SK-N-SH treated with all-trans-retinoic acid at 6 μM for 48 hours (cell line): ENCODE data around the gene KLHL29.

ENCODE experiments used
- ATAC-seq: fragments of 200-7000 bp; cut with Tn5 transposase; 3 replicates; pipeline ENCODE4 v1.9.1; 2020; ENCODE audit warnings: mild to moderate bottlenecking, moderate library complexity
- BACH2 ChIP-seq: fragments of 250-450 bp; sonication (Bioruptor Pico); IDR thresholded peaks from 2 replicates; pipeline ENCODE4 v1.9.0; 2021; ENCODE audit warnings: mild to moderate bottlenecking, borderline replicate concordance
- CREB5 ChIP-seq: fragments of 250-450 bp; sonication (Bioruptor Pico); IDR thresholded peaks from 2 replicates; pipeline ENCODE4 v1.5.1; 2020; ENCODE audit warnings: low read depth, mild to moderate bottlenecking, moderate library complexity
- CSDC2 ChIP-seq: fragments of 250-450 bp; sonication (Bioruptor Pico); IDR thresholded peaks from 2 replicates; pipeline ENCODE4 v1.5.0; 2020; ENCODE audit warnings: mild to moderate bottlenecking, moderate library complexity
- CSRNP3 ChIP-seq: fragments of 250-450 bp; sonication (Bioruptor Pico); IDR thresholded peaks from 2 replicates; pipeline ENCODE4 v1.5.1; 2021; ENCODE audit warnings: mild to moderate bottlenecking, moderate library complexity
- GLIS3 ChIP-seq: fragments of 250-450 bp; sonication (Bioruptor Pico); IDR thresholded peaks from 2 replicates; pipeline ENCODE4 v1.5.0; 2020; ENCODE audit warnings: mild to moderate bottlenecking, moderate library complexity
- ISL1 ChIP-seq: fragments of 250-450 bp; sonication (Bioruptor Pico); IDR thresholded peaks from 2 replicates; pipeline ENCODE4 v2.1.2; 2022; ENCODE audit warnings: mild to moderate bottlenecking, moderate library complexity
- OSR1 ChIP-seq: fragments of 250-450 bp; sonication (Bioruptor Pico); IDR thresholded peaks from 2 replicates; pipeline ENCODE4 v1.8.0; 2022; ENCODE audit warnings: moderate library complexity, mild to moderate bottlenecking, inconsistent platforms
- PATZ1 ChIP-seq: fragments of 250-450 bp; sonication (Bioruptor Pico); IDR thresholded peaks from 2 replicates; pipeline ENCODE4 v1.8.0; 2020; ENCODE audit warnings: mild to moderate bottlenecking, moderate library complexity, borderline replicate concordance
- RARB ChIP-seq: fragments of 250-450 bp; sonication (Bioruptor Pico); IDR thresholded peaks from 2 replicates; pipeline ENCODE4 v1.8.0; 2021; ENCODE audit warnings: mild to moderate bottlenecking, moderate library complexity
- SNAI2 ChIP-seq: fragments of 250-450 bp; sonication (Bioruptor Pico); IDR thresholded peaks from 2 replicates; pipeline ENCODE4 v1.5.0; 2020; ENCODE audit warnings: mild to moderate bottlenecking, moderate library complexity
- TOX ChIP-seq: fragments of 250-450 bp; sonication (Bioruptor Pico); IDR thresholded peaks from 2 replicates; pipeline ENCODE4 v1.8.0; 2021; ENCODE audit warnings: mild to moderate bottlenecking, moderate library complexity, borderline replicate concordance
- ZFP3 ChIP-seq: fragments of 250-450 bp; sonication (Bioruptor Pico); IDR thresholded peaks from 2 replicates; pipeline ENCODE4 v1.5.0; 2020; ENCODE audit warnings: mild to moderate bottlenecking, moderate library complexity
- ZFP30 ChIP-seq: fragments of 450-650 bp; formaldehyde crosslinking; IDR thresholded peaks from 2 replicates; pipeline ENCODE4 v1.5.0; 2022; ENCODE audit warnings: mild to moderate bottlenecking, moderate library complexity
- ZNF565 ChIP-seq: fragments of 450-650 bp; formaldehyde crosslinking; conservative IDR thresholded peaks from 2 replicates; pipeline ENCODE4 v1.5.0; 2020; ENCODE audit warnings: low read depth, mild to moderate bottlenecking, moderate library complexity
- ZNF70 ChIP-seq: fragments of 450-650 bp; formaldehyde crosslinking; IDR thresholded peaks from 2 replicates; pipeline ENCODE4 v1.5.0; 2020; ENCODE audit warnings: mild to moderate bottlenecking, moderate library complexity
- ZNF8 ChIP-seq: fragments of 450-650 bp; formaldehyde crosslinking; IDR thresholded peaks from 2 replicates; pipeline ENCODE4 v1.5.0; 2020; ENCODE audit warnings: mild to moderate bottlenecking, moderate library complexity
- TF ChIP-seq, protein P1 (sequence below): fragments of 250-450 bp; sonication (Bioruptor Pico); IDR thresholded peaks from 2 replicates; pipeline ENCODE4 v1.5.0; 2020; ENCODE audit warnings: mild to moderate bottlenecking, moderate library complexity

The KLHL29 gene

DNA sequence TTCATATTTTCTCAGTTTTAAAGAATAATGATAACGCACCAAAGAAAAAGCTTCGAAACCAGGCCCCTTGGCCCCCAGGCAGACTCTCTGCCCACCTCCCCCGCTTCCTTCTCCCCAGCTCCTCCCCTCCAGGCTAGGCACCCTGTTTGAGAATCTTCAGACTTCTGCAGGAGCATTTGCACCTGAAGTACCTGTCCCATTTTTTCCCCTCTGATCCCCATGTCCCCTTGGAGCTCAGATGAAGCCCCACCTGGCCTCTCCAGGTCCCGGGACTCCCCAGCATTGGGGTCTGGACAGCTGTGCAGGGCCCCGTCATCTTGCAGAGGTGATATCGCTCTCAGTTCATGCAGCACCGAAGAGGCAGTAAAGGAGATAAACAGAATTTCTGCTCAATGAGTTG lies 35.5 kb upstream of the KLHL29 start (continued):
- no peak for TF ChIP-seq TOX (CRISPR knock-in tag)
- TF ChIP-seq ZNF70 (CRISPR knock-in tag), result no peak
- no peak for TF ChIP-seq RARB (CRISPR knock-in tag)
- TF ChIP-seq CSDC2 (CRISPR knock-in tag), result no peak
- no peak for TF ChIP-seq PATZ1 (CRISPR knock-in tag)
- TF ChIP-seq ZNF8, result no peak
- no peak for TF ChIP-seq ZFP3
- no peak for TF ChIP-seq ISL1 (CRISPR knock-in tag)
- TF ChIP-seq SNAI2 (CRISPR knock-in tag), result no peak

DNA sequence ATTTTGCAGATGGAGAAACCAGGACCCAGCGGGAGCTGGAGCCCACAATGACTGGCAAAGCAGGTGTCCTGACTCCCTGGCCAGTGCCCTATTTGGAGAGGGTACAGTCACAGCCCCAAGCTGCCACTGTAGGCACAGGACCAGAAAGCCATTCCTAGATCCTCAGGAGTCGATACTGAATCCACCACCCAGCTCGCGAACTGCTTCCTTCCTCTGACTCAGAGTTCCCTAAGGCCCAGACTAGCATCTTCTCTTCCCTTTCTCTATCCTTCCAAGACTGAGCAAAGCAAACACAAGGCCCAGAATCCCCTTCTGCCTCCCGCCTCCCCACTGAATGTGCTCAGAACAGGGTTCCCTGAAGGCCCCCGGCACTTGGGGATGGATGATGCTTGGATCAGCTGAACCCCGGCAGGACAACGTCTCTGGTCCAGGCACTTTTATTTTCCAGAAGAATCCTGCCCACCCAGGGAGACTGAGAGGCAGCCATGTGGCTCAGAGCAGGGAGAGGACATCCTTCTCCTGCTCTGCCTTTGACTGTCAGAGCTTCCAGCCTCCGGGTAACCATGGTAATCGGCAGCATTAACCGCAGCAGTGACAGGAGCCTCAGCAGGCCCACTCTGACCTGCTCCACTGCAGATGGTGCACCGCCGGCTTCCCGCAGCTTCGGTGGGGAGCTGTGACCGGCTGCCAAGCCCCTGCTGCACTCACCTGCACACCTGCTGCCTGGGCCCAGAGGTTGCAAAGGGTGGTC lies 34.8 kb upstream of the KLHL29 start:
- TF ChIP-seq ZNF565 (CRISPR knock-in tag) (no peak), ZNF8 (no peak), ISL1 (CRISPR knock-in tag) (no peak), CREB5 (no peak)
- TF ChIP-seq, all 23 proteins: peak for 0
- ATAC-seq, result no peak

GRCh38 chr2:23350792-23351355 lies 34.1 kb upstream of the KLHL29 start:
- ATAC-seq, result no peak
- no peak for TF ChIP-seq ZNF8
- no peak for TF ChIP-seq ZFP3
- TF ChIP-seq ZFP30, result no peak
- TF ChIP-seq GLIS3 (CRISPR knock-in tag), result no peak
- no peak for TF ChIP-seq CSDC2 (CRISPR knock-in tag)
- TF ChIP-seq CSRNP3, result no peak

- TF ChIP-seq ZFP3, result peak; percentile 47; the same call in 1 of the 2 replicates
- no peak for TF ChIP-seq OSR1 (CRISPR knock-in tag)
- TF ChIP-seq RARB (CRISPR knock-in tag), result no peak
- TF ChIP-seq, protein P1, sequence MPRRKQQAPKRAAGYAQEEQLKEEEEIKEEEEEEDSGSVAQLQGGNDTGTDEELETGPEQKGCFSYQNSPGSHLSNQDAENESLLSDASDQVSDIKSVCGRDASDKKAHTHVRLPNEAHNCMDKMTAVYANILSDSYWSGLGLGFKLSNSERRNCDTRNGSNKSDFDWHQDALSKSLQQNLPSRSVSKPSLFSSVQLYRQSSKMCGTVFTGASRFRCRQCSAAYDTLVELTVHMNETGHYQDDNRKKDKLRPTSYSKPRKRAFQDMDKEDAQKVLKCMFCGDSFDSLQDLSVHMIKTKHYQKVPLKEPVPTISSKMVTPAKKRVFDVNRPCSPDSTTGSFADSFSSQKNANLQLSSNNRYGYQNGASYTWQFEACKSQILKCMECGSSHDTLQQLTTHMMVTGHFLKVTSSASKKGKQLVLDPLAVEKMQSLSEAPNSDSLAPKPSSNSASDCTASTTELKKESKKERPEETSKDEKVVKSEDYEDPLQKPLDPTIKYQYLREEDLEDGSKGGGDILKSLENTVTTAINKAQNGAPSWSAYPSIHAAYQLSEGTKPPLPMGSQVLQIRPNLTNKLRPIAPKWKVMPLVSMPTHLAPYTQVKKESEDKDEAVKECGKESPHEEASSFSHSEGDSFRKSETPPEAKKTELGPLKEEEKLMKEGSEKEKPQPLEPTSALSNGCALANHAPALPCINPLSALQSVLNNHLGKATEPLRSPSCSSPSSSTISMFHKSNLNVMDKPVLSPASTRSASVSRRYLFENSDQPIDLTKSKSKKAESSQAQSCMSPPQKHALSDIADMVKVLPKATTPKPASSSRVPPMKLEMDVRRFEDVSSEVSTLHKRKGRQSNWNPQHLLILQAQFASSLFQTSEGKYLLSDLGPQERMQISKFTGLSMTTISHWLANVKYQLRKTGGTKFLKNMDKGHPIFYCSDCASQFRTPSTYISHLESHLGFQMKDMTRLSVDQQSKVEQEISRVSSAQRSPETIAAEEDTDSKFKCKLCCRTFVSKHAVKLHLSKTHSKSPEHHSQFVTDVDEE (CRISPR knock-in tag), result peak; percentile 56
- ATAC-seq, result peak; percentile 99
These were observed 33.4 kb upstream of the KLHL29 start for GRCh38 chr2:23351388-23352141.

- ATAC-seq, result no peak
- no peak for TF ChIP-seq BACH2 (CRISPR knock-in tag)
- no peak for TF ChIP-seq TOX (CRISPR knock-in tag)
- TF ChIP-seq SNAI2 (CRISPR knock-in tag), result no peak
These were observed 30.4 kb upstream of the KLHL29 start for GRCh38 chr2:23354554-23354953.
